Cardiac muscle cell (in vitro differentiated cells and primary cell): Measurements from ENCODE around the gene ZDHHC13. TPM values are rescaled to one million over a fixed set of nuclear protein-coding genes. Genes with fewer than 3 reads are reported as not detected.
"Not testable (repeated sequence)": the region's sequence is repeated elsewhere in the genome, so short reads cannot be mapped to it uniquely, and the experiment has no call there.

Experiments used
- DNase-seq, 2 donors: peaks; one replicate each; pipeline versions ENCODE4 v3.0.0 to v3.0.0-alpha.2; 2010 to 2017; ENCODE audit warnings: low read depth in 1 of 2, low spot score in 1 of 2
- H3K27ac ChIP-seq: fragments of 200-600 bp; sonication (generic); 2 replicates; pipeline ENCODE4 v1.5.1; 2016
- H3K27me3 ChIP-seq: fragments of 200-600 bp; sonication (generic); 2 replicates; pipeline ENCODE4 v1.6.0; 2016; ENCODE audit warnings: control low read depth
- H3K36me3 ChIP-seq: fragments of 200-600 bp; sonication (generic); 2 replicates; pipeline ENCODE4 v1.5.1; 2016; ENCODE audit warnings: control low read depth
- H3K4me1 ChIP-seq: fragments of 200-600 bp; sonication (generic); 2 replicates; pipeline ENCODE4 v1.8.1; 2017; ENCODE audit warnings: low read depth, mild to moderate bottlenecking, mixed run types
- H3K4me3 ChIP-seq: fragments of 200-600 bp; sonication (generic); 2 replicates; pipeline ENCODE4 v1.5.1; 2016; ENCODE audit warnings: mild to moderate bottlenecking
- H3K9me3 ChIP-seq: fragments of 200-600 bp; sonication (generic); 2 replicates; pipeline ENCODE4 v1.5.1; 2017; ENCODE audit warnings: low read depth, mild to moderate bottlenecking, control low read depth
- polyA plus RNA-seq: library from polyadenylated mRNA; unstranded; fragments of >200 nt; fragmentation: Nextera tagmentation; extraction: Ambion mirVana; gene quantifications from 2 replicates; pipeline ENCODE4 v1.2.1, GENCODE V29; 2016
- total RNA-seq: library from RNA; depleted of rRNA; stranded (reverse); fragments of >200 nt; gene quantifications from 2 replicates; pipeline ENCODE4 v1.2.3, GENCODE V29; 2016
- TF ChIP-seq, protein P1 (sequence below): IDR thresholded peaks from 2 replicates; pipeline ENCODE4 v1.5.1; 2012; ENCODE audit warnings: low read depth, mild to moderate bottlenecking, low read length

Gene ZDHHC13
- total and polyA plus RNA-seq, 2 experiments from 2014 or later = 8.2 to 25.7 TPM

DNA sequence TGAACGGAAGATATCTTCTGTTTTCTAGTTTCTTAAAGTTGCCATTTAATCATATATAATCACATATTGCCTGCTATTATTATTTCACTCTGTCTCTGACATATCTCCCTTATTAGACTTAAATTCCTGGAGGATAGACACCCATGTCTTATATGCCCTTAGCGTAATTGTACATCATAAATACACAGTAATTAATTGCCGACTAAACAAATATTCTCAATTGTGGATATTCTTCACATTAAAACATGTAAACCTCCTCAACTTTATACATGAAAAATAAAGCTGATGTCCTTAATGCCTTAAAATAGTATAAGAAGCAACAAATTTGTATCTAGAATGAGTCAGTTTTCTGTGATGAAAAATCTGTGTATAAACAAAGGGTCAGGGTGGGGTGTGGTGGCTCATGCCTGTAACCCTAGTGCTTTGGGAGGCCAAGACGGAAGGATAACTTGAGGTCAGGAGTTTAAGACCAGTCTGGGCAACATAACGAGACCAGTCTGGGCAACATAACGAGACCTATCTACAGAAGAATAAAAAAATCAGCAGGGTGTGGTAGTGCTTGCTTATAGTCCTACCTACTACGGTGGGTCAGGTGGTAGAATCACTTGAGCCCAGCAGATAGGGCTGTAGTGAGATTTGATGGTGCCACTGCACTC, 6.1 kb downstream of the ZDHHC13 start:
- H3K27ac ChIP-seq = no peak overlapping the region
- TF ChIP-seq, protein P1, sequence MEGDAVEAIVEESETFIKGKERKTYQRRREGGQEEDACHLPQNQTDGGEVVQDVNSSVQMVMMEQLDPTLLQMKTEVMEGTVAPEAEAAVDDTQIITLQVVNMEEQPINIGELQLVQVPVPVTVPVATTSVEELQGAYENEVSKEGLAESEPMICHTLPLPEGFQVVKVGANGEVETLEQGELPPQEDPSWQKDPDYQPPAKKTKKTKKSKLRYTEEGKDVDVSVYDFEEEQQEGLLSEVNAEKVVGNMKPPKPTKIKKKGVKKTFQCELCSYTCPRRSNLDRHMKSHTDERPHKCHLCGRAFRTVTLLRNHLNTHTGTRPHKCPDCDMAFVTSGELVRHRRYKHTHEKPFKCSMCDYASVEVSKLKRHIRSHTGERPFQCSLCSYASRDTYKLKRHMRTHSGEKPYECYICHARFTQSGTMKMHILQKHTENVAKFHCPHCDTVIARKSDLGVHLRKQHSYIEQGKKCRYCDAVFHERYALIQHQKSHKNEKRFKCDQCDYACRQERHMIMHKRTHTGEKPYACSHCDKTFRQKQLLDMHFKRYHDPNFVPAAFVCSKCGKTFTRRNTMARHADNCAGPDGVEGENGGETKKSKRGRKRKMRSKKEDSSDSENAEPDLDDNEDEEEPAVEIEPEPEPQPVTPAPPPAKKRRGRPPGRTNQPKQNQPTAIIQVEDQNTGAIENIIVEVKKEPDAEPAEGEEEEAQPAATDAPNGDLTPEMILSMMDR = no peak
- no peaks in the 10 kb centered on the region for H3K36me3 ChIP-seq
- H3K4me1 ChIP-seq = no peaks in the 10 kb centered on the region
- no peaks in the 10 kb centered on the region for H3K9me3 ChIP-seq
- DNase-seq = no peak
- H3K4me3 ChIP-seq = no peak overlapping the region
- H3K27me3 ChIP-seq = no peaks in the 10 kb centered on the region

DNA sequence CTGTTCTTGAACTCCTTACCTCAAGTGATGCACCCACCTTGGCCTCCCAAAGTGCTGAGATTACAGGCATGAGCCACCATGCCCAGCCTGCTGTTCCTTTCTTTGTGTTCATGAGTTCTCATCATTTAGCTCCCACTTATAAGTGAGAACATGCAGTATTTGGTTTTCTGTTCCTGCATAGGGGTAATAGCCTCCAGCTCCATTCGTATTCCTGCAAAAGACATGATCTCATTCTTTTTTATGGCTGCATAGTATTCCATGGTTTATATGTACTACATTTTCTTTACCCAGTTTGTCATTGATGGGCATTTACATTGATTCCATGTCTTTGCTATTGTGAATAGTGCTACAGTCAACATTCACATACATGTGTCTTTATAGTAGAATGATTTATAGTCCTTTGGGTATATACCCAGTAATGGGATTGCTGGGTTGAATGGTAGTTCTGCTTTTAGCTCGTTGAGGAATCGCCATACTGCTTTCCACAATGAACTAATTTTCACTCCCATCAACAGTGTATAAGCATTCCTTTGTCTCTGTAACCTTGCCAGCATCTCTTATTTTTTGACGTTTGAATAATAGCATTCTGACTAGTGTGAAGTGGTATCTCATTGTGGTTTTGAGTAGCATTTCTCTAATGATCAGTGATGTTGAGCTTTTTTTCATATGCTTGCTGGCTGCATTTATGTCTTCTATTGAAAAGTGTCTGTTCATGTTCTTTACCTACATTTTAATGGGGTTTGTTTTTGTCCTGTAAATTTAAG, 9.8 kb downstream of the ZDHHC13 start:
- not testable (repeated sequence) for H3K4me3 ChIP-seq, DNase-seq, H3K27ac ChIP-seq, H3K27me3 ChIP-seq, H3K9me3 ChIP-seq, H3K4me1 ChIP-seq, H3K36me3 ChIP-seq

DNA sequence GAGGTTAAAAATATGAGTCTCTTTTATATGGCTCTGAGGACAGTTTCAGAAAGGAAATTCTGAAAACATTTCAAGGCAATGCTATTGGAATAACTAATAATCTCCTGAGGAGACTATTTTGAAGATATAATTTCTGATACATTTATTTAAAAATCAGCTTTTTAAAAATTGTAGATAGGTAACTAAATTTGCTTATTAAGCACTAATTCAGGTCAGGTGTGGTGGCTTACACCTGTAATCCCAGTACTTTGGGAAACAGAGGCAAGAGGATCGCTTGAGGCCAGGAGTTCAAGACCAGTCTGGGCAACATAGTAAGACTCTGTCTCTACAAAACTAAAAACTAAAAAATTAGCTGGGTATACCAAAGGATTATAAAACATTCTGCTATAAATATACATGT, 17.0 kb downstream of the ZDHHC13 start:
- no peaks in the 10 kb centered on the region for H3K27me3 ChIP-seq
- no peak for DNase-seq
- no peak overlapping the region for H3K4me3 ChIP-seq
- H3K36me3 ChIP-seq = no peaks in the 10 kb centered on the region
- H3K4me1 ChIP-seq = no peaks in the 10 kb centered on the region
- H3K27ac ChIP-seq = no peak overlapping the region
- TF ChIP-seq, protein P1 = no peak
- peaks cover 3% of the 10 kb centered on the region for H3K9me3 ChIP-seq

DNA sequence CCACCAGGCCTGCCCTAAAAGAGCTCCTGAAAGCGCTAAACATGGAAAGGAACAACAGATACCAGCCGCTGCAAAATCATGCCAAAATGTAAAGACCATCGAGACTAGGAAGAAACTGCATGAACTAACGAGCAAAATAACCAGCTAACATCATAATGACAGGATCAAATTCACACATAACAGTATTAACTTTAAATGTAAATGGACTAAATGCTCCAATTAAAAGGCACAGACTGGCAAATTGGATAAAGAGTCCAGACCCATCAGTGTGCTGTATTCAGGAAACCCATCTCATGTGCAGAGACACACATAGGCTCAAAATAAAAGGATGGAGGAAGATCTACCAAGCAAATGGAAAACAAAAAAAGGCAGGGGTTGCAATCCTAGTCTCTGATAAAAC, 19.9 kb downstream of the ZDHHC13 start:
- H3K36me3 ChIP-seq, H3K9me3 ChIP-seq, H3K27me3 ChIP-seq, H3K27ac ChIP-seq, DNase-seq, H3K4me3 ChIP-seq, H3K4me1 ChIP-seq: not testable (repeated sequence)

DNA sequence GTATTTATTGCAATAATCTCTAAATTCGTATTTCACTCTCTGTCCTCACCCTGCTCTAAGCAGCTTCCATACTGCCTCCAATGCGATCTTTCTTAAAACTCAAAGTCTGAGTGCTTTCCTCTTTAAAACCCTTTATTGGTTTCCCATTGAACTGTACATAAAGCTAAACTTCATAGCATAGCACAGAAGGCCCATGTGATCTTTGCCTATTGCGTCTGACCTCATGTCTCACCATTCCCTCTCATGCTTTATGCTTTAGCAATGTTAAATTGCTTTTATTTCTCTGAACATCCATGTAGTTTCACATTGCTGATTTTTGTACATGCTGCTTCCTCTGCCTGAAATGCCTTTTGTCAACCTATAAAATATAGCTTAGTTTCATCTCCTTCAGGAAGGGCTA, 28.4 kb downstream of the ZDHHC13 start:
- H3K36me3 ChIP-seq = peaks cover 13% of the 10 kb centered on the region
- H3K9me3 ChIP-seq = no peaks in the 10 kb centered on the region
- TF ChIP-seq, protein P1 = no peak
- no peak overlapping the region for H3K4me3 ChIP-seq
- no peak for DNase-seq
- no peaks in the 10 kb centered on the region for H3K4me1 ChIP-seq
- no peak overlapping the region for H3K27ac ChIP-seq
- no peaks in the 10 kb centered on the region for H3K27me3 ChIP-seq

DNA sequence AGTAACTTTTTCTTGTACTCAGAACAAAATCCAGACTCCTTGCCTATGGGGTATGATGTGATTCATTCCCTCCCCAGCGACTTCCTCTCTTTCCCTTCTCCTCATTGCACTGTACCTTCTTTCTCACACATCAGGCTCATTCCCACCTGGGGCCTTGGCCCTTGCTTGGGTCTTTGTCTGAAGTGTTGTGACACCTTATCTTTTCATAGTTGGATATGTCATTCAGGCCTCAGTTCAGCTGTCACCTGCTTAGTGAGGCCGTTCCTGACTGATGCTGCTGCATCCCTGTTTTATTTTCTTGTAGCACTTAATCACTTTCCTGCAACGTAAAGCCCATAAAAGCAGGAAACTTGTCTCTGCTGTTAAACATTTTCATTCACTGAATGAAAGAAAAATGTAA, 39.9 kb downstream of the ZDHHC13 start:
- Histone ChIP-seq H3K36me3 (no peaks in the 10 kb centered on the region), H3K27me3 (no peaks in the 10 kb centered on the region), H3K4me3 (no peak overlapping the region), H3K4me1 (no peaks in the 10 kb centered on the region), H3K27ac (no peak overlapping the region), H3K9me3 (no peaks in the 10 kb centered on the region)
- TF ChIP-seq, protein P1 = no peak
- DNase-seq = no peak
